Activated naive CD8-positive, alpha-beta T cell treated with anti-CD3 and anti-CD28 coated beads, Interleukin-2, amount 50 U/mL, for 16 hours (primary cell): ENCODE measurements around the gene CLTCL1.

Experiments
- DNase-seq: peaks from one replicate; pipeline ENCODE4 v3.0.0-alpha.2; 2020; ENCODE audit warnings: low read depth, low spot score

Gene CLTCL1

DNA sequence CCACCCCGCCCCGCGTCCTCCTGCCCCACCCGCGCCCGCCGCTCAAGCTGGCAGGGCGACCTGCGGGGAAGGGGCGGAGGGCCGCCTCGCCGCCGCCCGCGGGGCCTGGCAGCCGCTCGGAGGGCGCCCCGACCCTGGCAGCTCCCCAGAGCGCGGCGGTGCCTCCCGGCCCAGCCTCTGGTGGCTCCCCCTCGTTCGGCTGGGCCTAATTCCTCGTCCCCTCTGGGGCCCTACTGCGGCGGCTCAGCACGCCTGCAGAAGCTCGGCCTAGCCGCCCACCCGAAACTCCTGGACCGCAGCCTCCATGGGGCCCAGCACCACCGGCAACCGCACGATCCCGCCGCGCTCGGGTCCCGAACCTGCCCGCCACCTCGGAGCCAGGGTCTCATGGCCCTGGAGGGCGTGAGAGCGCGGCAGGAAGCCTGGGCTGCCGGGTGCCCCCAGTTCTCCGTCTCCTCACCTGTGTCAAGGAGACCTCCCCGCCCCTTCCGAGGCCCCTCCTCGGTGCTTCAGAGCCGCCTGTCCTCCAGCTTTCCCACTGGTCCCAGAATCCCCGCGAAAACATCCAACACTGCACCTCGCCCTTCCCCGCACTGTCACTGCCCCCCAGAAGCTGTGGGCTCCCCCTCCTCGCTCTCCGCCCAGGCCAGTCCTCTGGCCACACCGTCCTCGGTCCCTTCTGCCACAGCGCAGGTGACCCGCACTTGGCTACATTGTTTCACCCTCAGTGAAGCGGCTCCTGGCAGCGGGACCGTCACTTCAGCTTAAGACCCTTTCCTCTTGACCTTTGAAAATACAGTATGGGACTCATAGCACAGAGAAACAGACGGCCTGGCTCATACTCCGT, 140.8 kb downstream of the CLTCL1 start:
- no peak for DNase-seq

- DNase-seq, result no peak
Observed at GRCh38 chr22:19149991-19150390, 141.5 kb downstream of the CLTCL1 start, which contains the start of gene GSC2. Gene GSC2, minus strand, starts transcription at chr22:19150292. Its CDS starts 9 bp downstream, at chr22:19150283.

DNA sequence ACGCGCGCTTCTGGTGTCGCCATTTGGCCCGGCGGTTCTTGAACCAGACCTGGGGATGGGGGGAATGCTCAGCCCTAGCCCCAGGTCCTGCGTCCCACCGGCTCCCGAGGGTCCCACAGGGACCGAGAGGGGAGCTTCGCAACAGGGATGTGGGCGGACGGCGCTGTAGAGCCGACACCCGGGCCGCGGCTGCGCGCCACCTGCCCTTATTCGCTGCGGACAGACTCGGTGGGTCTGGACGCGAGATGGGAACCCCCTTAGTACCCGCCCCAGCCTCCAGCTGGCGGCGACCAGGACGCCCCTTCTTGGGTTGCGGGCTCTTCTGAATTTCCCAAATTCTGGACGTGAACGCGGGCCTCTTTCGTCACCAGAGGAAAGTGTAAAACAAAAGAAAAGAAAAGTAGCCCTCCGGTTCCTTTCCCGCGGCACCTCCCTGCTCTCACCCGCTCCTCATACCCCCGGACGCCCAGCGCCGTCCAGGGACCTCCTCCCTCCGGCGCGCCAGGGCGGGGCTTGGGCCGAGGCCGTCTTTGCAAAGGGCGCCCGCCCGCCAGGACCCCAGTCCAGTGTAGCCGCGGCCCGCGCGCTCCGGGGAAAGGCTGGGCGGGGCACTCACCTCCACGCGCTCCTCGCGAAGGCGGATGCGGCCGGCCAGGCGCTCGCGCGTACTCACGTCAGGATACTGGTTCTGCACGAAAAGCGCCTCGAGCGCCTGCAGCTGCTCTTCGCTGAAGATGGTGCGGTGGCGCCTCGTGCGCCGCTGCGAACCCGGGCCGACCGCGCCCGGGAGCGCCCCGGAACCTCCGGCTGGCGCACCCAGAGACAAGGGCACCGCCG, 142.3 kb downstream of the CLTCL1 start:
- no peak for DNase-seq

GRCh38 chr22:19148417-19149046, 143.0 kb downstream of the CLTCL1 start:
- DNase-seq, result no peak

GRCh38 chr22:19147195-19147780, 144.2 kb downstream of the CLTCL1 start:
- DNase-seq, result no peak

DNA sequence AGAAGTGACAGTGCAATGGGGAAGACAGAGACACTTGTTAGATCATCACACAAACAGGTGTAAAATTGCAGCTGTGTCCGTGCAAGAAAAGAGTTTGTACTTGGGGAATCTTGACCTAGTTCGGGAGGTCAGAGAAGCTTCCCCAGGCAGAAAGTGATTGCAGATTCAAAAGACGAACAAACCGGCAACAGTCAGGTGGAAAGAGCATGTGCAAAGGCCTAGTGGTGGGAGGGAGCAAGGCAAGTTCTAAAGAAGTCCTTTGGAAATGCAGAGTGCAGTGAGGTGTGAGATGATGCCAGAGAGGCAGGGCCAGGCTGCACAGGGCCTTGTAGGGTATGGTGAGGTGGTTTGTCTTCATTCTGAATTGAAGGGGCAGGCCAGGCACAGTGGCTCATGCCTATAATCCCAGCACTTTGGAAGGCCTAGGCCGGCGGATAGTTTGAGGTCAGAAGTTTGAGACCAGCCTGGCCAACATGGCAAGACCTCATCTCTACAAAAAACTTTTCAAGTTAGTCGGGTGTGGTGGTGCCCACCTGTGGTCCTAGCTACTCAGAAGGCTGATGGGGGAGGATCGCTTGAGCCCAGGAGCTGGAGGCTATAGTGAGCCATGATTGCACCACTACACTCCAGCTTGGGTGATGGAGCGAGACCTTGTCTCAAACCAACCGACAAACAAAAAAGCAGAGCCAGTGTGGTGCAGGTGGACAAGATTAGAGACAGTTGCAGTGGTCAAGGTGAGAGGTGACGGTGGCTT, 145.1 kb downstream of the CLTCL1 start:
- no peak for DNase-seq

DNA sequence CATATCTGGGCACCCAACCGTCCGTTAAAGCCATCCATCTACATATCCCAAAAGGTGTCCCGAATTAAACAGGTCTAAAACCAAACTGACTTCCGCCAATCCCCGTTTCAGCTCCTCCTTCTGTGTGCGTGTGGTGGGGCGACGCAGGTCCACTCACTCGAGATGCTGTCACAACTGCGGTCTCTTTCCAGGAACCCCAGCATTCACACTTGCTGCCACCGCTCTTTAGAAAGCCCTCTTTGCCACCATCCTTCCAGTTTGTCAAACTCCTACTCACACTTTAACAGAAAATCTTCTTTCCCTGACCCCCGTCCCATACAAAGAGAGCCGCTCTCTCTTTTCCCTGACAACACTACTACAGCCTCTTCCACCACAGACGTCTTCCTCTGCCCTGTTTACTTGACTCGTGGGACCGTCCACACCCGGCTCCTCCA, 147.5 kb downstream of the CLTCL1 start:
- no peak for DNase-seq

DNA sequence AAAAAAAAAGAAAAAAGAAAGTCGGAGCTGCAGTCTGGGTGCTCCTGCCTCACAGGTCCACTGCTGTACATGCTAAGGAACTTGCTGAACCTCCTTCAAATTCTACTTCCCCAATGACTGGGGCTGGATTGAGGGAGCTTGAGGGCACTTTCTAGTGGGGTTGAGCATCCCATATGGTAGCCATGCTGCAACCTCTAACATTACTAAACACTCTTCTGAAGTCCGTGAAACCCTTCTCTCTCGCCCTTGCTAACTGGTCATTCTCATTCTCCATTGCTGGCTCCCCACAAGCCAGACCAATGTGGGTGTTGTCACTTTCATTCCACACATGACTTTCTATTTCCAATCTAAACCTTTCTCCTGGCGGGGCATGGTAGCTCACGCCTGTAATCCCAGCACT, 148.3 kb downstream of the CLTCL1 start:
- DNase-seq, result no peak

GRCh38 chr22:19142394-19142793, 149.1 kb downstream of the CLTCL1 start:
- DNase-seq, result no peak

DNA sequence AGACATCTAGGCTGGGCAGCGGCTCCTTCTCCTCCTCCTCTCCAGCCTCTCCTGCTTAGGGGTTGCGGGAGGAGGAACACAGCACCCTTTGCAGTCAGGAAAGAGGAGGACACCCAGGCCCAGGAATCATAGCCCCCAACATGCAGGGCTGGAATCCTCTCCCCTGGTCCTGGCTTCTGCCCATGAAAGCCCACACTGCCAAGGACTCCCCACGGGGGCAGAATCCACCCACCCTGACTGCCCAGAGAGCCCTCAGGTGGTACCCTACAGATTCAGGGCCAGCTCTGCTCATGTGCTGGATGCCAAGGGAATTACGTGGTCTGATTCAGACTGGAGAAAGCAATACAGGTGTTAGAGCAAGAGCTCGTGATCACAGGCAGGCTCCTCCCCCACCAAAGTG, 151.5 kb downstream of the CLTCL1 start:
- no peak for DNase-seq

DNA sequence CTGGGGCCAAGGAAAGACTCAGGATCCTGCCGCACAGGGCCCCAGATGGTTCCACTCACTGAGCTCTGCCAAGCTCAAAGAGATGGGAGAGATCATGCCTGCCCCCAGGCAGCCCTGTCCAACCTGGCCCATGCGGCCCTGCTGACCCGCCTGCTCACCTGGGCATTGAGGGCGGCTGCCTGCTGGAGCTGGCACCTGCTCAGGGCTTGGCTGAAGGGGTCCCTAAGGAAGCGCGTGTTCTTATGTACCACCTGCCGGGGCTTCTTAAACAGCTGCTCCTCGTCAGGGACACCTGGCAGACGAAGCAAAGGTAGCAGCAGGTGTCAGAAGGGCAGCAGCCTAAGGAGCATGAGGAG, 152.5 kb downstream of the CLTCL1 start:
- DNase-seq, result no peak

DNA sequence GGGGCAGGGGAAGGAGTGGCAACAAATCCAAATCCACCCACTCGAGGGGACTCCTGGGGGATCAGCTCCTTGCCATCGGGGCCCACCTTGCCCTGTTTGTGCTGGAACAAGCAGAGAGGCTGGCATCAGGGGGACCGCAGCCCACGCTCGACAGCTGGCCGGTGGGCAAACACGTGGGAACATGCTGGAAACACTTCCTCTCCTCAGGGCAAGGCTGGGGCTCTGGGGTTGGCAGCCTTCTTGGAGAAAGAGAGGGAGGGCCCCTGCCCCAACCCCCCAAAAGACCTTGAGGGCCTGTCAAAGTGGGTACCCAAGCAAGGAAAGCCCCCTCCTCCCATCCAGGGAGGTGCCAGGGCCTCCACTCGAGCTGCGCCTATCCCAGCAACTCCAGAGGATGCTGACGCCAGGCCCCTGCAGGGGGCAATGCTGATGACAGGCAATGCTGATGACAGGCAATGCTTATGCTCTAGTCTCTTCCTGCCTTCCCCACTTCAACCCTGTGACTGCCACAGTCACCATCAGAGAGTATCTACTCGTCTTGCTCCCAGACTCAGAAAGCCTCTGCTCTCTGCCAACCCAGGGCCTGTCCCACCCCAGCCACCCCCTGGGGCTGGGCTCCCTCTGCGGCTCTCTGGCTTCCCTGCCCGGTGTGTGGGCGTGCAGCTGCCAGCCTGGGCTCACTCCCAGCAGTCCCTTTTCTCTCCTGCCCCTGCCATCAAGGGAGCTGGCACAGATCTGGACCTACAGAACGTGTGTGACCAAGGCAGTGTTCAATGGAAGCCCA, 153.1 kb downstream of the CLTCL1 start:
- no peak for DNase-seq

GRCh38 chr22:19137384-19138216, 153.9 kb downstream of the CLTCL1 start:
- no peak for DNase-seq

DNA sequence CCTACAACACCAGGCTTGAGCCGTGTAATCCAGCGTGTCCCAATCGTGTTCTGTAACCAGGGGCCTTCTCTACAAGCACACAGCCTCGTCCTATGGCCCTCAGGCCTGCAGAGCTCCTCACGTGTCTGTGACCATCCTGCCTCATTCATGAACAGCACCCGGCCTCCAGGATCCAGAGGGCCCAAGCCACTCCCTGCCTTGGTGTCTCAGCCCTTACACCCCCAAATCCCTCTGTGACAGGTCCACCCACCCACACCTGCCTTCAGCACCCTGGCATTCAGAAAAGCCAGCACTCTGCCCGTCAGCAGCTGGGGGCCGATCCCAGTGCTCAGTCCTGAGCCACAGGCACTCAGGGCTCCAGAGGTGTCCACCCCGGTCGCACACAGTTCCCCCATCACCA, 154.6 kb downstream of the CLTCL1 start:
- no peak for DNase-seq

GRCh38 chr22:19134874-19135273, 156.6 kb downstream of the CLTCL1 start:
- no peak for DNase-seq

GRCh38 chr22:19134176-19134831, 157.2 kb downstream of the CLTCL1 start:
- DNase-seq, result no peak

DNA sequence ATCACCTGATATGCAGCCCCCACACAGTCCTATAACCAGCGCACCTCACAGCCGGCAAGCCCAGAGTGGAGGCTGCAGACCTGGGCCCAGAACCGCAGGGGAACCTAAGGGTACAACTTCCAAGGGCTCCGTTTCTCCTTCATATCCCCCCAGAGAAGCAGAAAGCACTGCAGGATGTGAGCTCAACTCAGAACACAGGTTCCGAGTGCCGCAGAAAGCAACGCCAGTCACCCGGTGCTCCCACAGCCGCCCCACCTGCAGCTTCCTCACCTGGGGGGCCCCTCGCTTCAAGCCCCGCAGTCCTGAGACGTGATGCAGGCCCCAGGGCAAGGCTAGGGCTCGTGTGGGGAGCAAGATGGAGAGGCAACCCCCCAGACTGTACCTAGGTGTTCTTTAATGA, 158.0 kb downstream of the CLTCL1 start:
- DNase-seq, result no peak

GRCh38 chr22:19132693-19133400, 158.7 kb downstream of the CLTCL1 start:
- DNase-seq, result no peak
